ENCODE data around the gene ACTR3.
A peak's percentile ranks its signal among the peaks of the same experiment; 100 is the strongest.
"Not testable (repeated sequence)": the region's sequence is repeated elsewhere in the genome, so short reads cannot be mapped to it uniquely, and the experiment has no call there.

Gene ACTR3

GRCh38 chr2:113889471-113890252, at the start of gene ACTR3:
Gene ACTR3, plus strand, starts transcription at chr2:113890089. Its CDS starts 191 bp downstream, at chr2:113890280.
- peak; percentile 94 for DNase-seq

GRCh38 chr2:113840518-113840917, 49.4 kb upstream of the ACTR3 start:
- no peak for DNase-seq

GRCh38 chr2:113842919-113843736, 46.8 kb upstream of the ACTR3 start:
- DNase-seq, result no peak

- DNase-seq, result not testable (repeated sequence)
These were observed 46.2 kb upstream of the ACTR3 start for GRCh38 chr2:113843737-113844050.

- DNase-seq, result no peak
These were observed 44.6 kb upstream of the ACTR3 start for GRCh38 chr2:113845261-113845660.

GRCh38 chr2:113845796-113846195, 44.1 kb upstream of the ACTR3 start:
- not testable (repeated sequence) for DNase-seq

- no peak for DNase-seq
These were observed 43.5 kb upstream of the ACTR3 start for GRCh38 chr2:113846429-113846828.

- DNase-seq, result no peak
These were observed 42.7 kb upstream of the ACTR3 start for GRCh38 chr2:113847144-113847543.

GRCh38 chr2:113848758-113849415, 41.0 kb upstream of the ACTR3 start:
- DNase-seq, result no peak

GRCh38 chr2:113850687-113851086, 39.2 kb upstream of the ACTR3 start:
- DNase-seq, result no peak

- no peak for DNase-seq
These were observed 38.2 kb upstream of the ACTR3 start for GRCh38 chr2:113851640-113852039.

GRCh38 chr2:113854208-113854607, 35.7 kb upstream of the ACTR3 start:
- no peak for DNase-seq

GRCh38 chr2:113854970-113855740, 34.7 kb upstream of the ACTR3 start:
- DNase-seq, result no peak

- no peak for DNase-seq
These were observed 32.4 kb upstream of the ACTR3 start for GRCh38 chr2:113857464-113857863.

- DNase-seq, result no peak
These were observed 31.1 kb upstream of the ACTR3 start for GRCh38 chr2:113858764-113859163.

GRCh38 chr2:113861740-113862139, 28.1 kb upstream of the ACTR3 start:
- DNase-seq, result no peak

- DNase-seq, result no peak
These were observed 26.7 kb upstream of the ACTR3 start for GRCh38 chr2:113863144-113863543.

GRCh38 chr2:113867571-113867970, 22.3 kb upstream of the ACTR3 start:
- no peak for DNase-seq

- DNase-seq, result no peak
These were observed 20.6 kb upstream of the ACTR3 start for GRCh38 chr2:113869253-113869652.

GRCh38 chr2:113872201-113872600, 17.7 kb upstream of the ACTR3 start:
- no peak for DNase-seq

- no peak for DNase-seq
These were observed 16.0 kb upstream of the ACTR3 start for GRCh38 chr2:113873867-113874266.

GRCh38 chr2:113875135-113875534, 14.8 kb upstream of the ACTR3 start:
- DNase-seq, result no peak

Data from NCI-H510A (cell line).